HepG2 (cell line): ENCODE results near the gene LSM14B. TPM values are rescaled to one million over a fixed set of nuclear protein-coding genes. Genes with fewer than 3 reads are reported as not detected.
A peak's percentile ranks its signal among the peaks of the same experiment; 100 is the strongest.

Experiments used
- CHD4 ChIP-seq: fragments of 200-600 bp; sonication (generic); IDR thresholded peaks from 2 replicates; pipeline ENCODE4 v1.7.0; 2017; ENCODE audit warnings: mild to moderate bottlenecking, low read length, borderline replicate concordance
- HNRNPL ChIP-seq: fragments of 200-400 bp; formaldehyde crosslinking; IDR thresholded peaks from 2 replicates; pipeline ENCODE4 v1.6.1; 2017; ENCODE audit warnings: mild to moderate bottlenecking, low read depth, low read length
- HOXA3 ChIP-seq: sonication (generic); formaldehyde crosslinking; IDR thresholded peaks from 2 replicates; pipeline ENCODE4 v1.5.0; 2020; ENCODE audit warnings: missing genetic modification reagents
- KDM4B ChIP-seq: sonication (generic); formaldehyde crosslinking; IDR thresholded peaks from 2 replicates; pipeline ENCODE4 v1.4.0; 2020; ENCODE audit warnings: missing genetic modification reagents
- KDM5A ChIP-seq: fragments of 200-600 bp; sonication (generic); IDR thresholded peaks from 2 replicates; pipeline ENCODE4 v1.7.0; 2018; ENCODE audit warnings: antibody characterized with exemption, mild to moderate bottlenecking, low read length, borderline replicate concordance
- NCOA2 ChIP-seq: sonication (generic); formaldehyde crosslinking; IDR thresholded peaks from 2 replicates; pipeline ENCODE4 v1.8.0; 2022; ENCODE audit warnings: inconsistent platforms
- ZFAT ChIP-seq: sonication (generic); formaldehyde crosslinking; conservative IDR thresholded peaks from 2 replicates; pipeline ENCODE4 v1.8.1; 2023; ENCODE audit warnings: missing genetic modification reagents, inconsistent platforms
- ZFP36L1 ChIP-seq: sonication (generic); formaldehyde crosslinking; IDR thresholded peaks from 2 replicates; pipeline ENCODE4 v1.8.0; 2022; ENCODE audit warnings: mild to moderate bottlenecking, missing genetic modification reagents, moderate library complexity
- ZNF274 ChIP-seq: sonication (generic); formaldehyde crosslinking; IDR thresholded peaks from 2 replicates; pipeline ENCODE4 v1.5.1; 2020; ENCODE audit warnings: mild to moderate bottlenecking, missing genetic modification reagents
- ZNF30 ChIP-seq: sonication (generic); formaldehyde crosslinking; IDR thresholded peaks from 2 replicates; pipeline ENCODE4 v1.5.0; 2020; ENCODE audit warnings: mild to moderate bottlenecking, missing genetic modification reagents
- ZNF333 ChIP-seq: sonication (generic); formaldehyde crosslinking; IDR thresholded peaks from 2 replicates; pipeline ENCODE4 v1.4.0; 2020; ENCODE audit warnings: mild to moderate bottlenecking, missing genetic modification reagents, borderline replicate concordance
- ZSCAN25 ChIP-seq: sonication (generic); formaldehyde crosslinking; IDR thresholded peaks from 2 replicates; pipeline ENCODE4 v1.8.0; 2022; ENCODE audit warnings: mild to moderate bottlenecking, missing genetic modification reagents
- polyA plus RNA-seq, 8 experiments: library from polyadenylated mRNA; depleted of rRNA in 3 of 8; stranded (reverse) in 7 of 8; unstranded in 1 of 8; fragments of >200 nt; fragmentation: Illumina TruSeq in 4 of 8; extraction: Trizol in 4 of 8; gene quantifications; 2 replicates each; pipeline versions ENCODE4 v1.2.1 to v1.2.3, GENCODE V29; 2011 to 2016; ENCODE audit warnings: low read depth in 4 of 8, missing spikeins in 1 of 8, mixed read lengths in 1 of 8; ENCODE audit not compliant: insufficient read depth in 1 of 8
- total RNA-seq, 5 experiments: library from RNA; depleted of rRNA; stranded (reverse); fragments of >200 nt; fragmentation: Illumina TruSeq; extraction: Trizol; gene quantifications; 2 replicates each; pipeline ENCODE4 v1.2.3, GENCODE V29; 2016; ENCODE audit warnings: low read depth in 1 of 5
- TF ChIP-seq, protein P1 (sequence below), 2 experiments: sonication (generic) in 1 of 2; formaldehyde crosslinking in 1 of 2; IDR thresholded peaks; 2 replicates each; pipeline versions ENCODE4 v1.6.1 to v1.9.0; 2014 to 2022; ENCODE audit warnings: antibody characterized with exemption in 1 of 2, borderline replicate concordance in 1 of 2, inconsistent platforms in 1 of 2, low read depth in 1 of 2, missing genetic modification reagents in 1 of 2
- TF ChIP-seq, protein P2 (sequence below): sonication (generic); formaldehyde crosslinking; IDR thresholded peaks from 2 replicates; pipeline ENCODE4 v1.5.0; 2020; ENCODE audit warnings: missing genetic modification reagents
- TF ChIP-seq, protein P3 (sequence below): sonication (generic); formaldehyde crosslinking; IDR thresholded peaks from 2 replicates; pipeline ENCODE4 v1.8.0; 2022; ENCODE audit warnings: missing genetic modification reagents, mild to moderate bottlenecking, moderate library complexity, borderline replicate concordance
- TF ChIP-seq, protein P4 (sequence below): sonication (generic); formaldehyde crosslinking; IDR thresholded peaks from 2 replicates; pipeline ENCODE4 v1.5.0; 2020; ENCODE audit warnings: missing genetic modification reagents, mild to moderate bottlenecking, borderline replicate concordance
- TF ChIP-seq, protein P5 (sequence below): sonication (generic); formaldehyde crosslinking; IDR thresholded peaks from 2 replicates; pipeline ENCODE4 v1.5.0; 2020; ENCODE audit warnings: mild to moderate bottlenecking, missing genetic modification reagents

Gene LSM14B
- total and polyA plus RNA-seq, 2 of the 13 experiments (the other 11 are each of a cell fraction or from before 2014, with no cell fraction given): 43.3 to 79.2 TPM

DNA sequence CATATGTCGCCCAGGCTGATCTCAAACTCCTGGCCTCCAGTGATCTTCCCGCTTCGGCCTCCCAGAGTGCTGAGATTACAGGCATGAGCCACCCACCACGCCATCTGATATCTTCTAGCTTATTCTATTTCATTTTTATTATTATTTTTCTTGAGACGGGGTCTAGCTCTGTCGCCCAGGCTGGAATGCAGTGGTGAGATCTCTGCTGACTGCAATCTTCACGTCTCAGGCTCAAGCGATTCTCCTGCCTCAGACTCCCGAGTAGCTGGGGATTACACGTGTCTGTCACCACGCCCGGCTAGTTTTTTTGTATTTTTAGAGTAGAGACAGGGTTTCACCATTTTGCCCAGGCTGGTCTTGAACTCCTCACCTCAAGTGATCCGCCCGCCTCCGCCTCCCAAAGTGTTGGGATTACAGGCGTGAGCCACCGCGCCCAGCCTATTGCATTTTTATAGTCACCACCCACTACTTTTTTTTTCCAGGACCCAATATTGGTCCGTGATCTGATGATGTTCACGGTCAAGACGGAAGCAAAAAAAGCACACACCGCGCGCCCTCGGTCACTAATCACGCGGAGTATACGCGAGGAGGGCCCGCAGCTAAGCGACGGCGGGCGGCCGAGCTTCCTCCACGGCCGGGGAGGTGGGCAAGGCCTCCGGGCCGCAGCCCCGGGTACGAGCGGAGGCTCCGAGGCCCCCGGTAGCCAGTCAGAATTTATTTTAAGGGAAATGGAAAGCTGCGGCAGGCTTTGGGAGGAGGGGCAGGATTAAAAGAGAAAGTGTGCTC, 1.1 kb upstream of the LSM14B start (continued):
- TF ChIP-seq, protein P1, sequence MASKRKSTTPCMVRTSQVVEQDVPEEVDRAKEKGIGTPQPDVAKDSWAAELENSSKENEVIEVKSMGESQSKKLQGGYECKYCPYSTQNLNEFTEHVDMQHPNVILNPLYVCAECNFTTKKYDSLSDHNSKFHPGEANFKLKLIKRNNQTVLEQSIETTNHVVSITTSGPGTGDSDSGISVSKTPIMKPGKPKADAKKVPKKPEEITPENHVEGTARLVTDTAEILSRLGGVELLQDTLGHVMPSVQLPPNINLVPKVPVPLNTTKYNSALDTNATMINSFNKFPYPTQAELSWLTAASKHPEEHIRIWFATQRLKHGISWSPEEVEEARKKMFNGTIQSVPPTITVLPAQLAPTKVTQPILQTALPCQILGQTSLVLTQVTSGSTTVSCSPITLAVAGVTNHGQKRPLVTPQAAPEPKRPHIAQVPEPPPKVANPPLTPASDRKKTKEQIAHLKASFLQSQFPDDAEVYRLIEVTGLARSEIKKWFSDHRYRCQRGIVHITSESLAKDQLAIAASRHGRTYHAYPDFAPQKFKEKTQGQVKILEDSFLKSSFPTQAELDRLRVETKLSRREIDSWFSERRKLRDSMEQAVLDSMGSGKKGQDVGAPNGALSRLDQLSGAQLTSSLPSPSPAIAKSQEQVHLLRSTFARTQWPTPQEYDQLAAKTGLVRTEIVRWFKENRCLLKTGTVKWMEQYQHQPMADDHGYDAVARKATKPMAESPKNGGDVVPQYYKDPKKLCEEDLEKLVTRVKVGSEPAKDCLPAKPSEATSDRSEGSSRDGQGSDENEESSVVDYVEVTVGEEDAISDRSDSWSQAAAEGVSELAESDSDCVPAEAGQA (IDR thresholded peaks at IDR 0.05; ENCODE audit: low read depth): peak; percentile 15; the same call in 1 of the 2 replicates
- TF ChIP-seq, protein P1 (CRISPR knock-in tag; IDR thresholded peaks at IDR 0.05; ENCODE audit: borderline replicate concordance): peak; percentile 14; the same call in 1 of the 2 replicates
- no peak; the same call in 1 of the 2 replicates for TF ChIP-seq ZSCAN25 (CRISPR knock-in tag)
- TF ChIP-seq, protein P2, sequence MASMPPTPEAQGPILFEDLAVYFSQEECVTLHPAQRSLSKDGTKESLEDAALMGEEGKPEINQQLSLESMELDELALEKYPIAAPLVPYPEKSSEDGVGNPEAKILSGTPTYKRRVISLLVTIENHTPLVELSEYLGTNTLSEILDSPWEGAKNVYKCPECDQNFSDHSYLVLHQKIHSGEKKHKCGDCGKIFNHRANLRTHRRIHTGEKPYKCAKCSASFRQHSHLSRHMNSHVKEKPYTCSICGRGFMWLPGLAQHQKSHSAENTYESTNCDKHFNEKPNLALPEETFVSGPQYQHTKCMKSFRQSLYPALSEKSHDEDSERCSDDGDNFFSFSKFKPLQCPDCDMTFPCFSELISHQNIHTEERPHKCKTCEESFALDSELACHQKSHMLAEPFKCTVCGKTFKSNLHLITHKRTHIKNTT: no peak
- TF ChIP-seq KDM4B: no peak
- peak; percentile 35; the same call in 1 of the 2 replicates for TF ChIP-seq ZFP36L1 (CRISPR knock-in tag)
- peak; percentile 79; the same call in 1 of the 2 replicates for TF ChIP-seq ZNF274 (CRISPR knock-in tag)
- no peak for TF ChIP-seq ZNF30
- TF ChIP-seq ZFAT: no peak
- TF ChIP-seq ZNF333 (CRISPR knock-in tag): no peak
- TF ChIP-seq KDM5A: peak; percentile 9; the same call in 1 of the 2 replicates
- TF ChIP-seq HNRNPL: peak; percentile 37; the same call in 1 of the 2 replicates
- no peak for TF ChIP-seq HOXA3 (CRISPR knock-in tag)
- peak; percentile 8; the same call in 1 of the 2 replicates for TF ChIP-seq NCOA2
- peak; percentile 80; the same call in 1 of the 2 replicates for TF ChIP-seq CHD4
- TF ChIP-seq, protein P3, sequence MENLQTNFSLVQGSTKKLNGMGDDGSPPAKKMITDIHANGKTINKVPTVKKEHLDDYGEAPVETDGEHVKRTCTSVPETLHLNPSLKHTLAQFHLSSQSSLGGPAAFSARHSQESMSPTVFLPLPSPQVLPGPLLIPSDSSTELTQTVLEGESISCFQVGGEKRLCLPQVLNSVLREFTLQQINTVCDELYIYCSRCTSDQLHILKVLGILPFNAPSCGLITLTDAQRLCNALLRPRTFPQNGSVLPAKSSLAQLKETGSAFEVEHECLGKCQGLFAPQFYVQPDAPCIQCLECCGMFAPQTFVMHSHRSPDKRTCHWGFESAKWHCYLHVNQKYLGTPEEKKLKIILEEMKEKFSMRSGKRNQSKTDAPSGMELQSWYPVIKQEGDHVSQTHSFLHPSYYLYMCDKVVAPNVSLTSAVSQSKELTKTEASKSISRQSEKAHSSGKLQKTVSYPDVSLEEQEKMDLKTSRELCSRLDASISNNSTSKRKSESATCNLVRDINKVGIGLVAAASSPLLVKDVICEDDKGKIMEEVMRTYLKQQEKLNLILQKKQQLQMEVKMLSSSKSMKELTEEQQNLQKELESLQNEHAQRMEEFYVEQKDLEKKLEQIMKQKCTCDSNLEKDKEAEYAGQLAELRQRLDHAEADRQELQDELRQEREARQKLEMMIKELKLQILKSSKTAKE (CRISPR knock-in tag): no peak; the same call in 1 of the 2 replicates
- TF ChIP-seq, protein P4, sequence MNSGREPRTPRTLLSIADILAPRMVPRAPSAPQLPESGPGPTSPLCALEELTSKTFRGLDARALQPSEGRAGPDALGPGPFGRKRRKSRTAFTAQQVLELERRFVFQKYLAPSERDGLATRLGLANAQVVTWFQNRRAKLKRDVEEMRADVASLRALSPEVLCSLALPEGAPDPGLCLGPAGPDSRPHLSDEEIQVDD (CRISPR knock-in tag): no peak; the same call in 1 of the 2 replicates
- TF ChIP-seq, protein P5, sequence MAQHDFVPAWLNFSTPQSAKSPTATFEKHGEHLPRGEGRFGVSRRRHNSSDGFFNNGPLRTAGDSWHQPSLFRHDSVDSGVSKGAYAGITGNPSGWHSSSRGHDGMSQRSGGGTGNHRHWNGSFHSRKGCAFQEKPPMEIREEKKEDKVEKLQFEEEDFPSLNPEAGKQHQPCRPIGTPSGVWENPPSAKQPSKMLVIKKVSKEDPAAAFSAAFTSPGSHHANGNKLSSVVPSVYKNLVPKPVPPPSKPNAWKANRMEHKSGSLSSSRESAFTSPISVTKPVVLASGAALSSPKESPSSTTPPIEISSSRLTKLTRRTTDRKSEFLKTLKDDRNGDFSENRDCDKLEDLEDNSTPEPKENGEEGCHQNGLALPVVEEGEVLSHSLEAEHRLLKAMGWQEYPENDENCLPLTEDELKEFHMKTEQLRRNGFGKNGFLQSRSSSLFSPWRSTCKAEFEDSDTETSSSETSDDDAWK: no peak
